Measurements from ENCODE around the gene EVPL. TPM values are rescaled to one million over a fixed set of nuclear protein-coding genes. Genes with fewer than 3 reads are reported as not detected.

Gene EVPL
- total and polyA plus RNA-seq, 2 of the 13 experiments (the other 11 are each of a cell fraction or from before 2014, with no cell fraction given): 2.1 to 8.2 TPM

GRCh38 chr17:75978938-75979704 is 48.0 kb downstream of the EVPL start, which contains the start of the genes ACOX1 and TEN1 (continued):
- TF ChIP-seq NFATC3 (CRISPR knock-in tag; IDR thresholded peaks at IDR 0.05): peak; percentile 89
- peak; percentile 79 for TF ChIP-seq TOPORS (CRISPR knock-in tag; IDR thresholded peaks at IDR 0.05)
- TF ChIP-seq MIXL1 (CRISPR knock-in tag; IDR thresholded peaks at IDR 0.05): peak; percentile 81
- TF ChIP-seq ZNF878 (CRISPR knock-in tag; IDR thresholded peaks at IDR 0.05): peak; percentile 90; the same call in 1 of the 2 replicates
- TF ChIP-seq ZNF383 (CRISPR knock-in tag; IDR thresholded peaks at IDR 0.05; ENCODE audit: borderline replicate concordance): peak; percentile 91; the same call in 1 of the 2 replicates
- peak; percentile 38; the same call in 1 of the 2 replicates for TF ChIP-seq TP53 (CRISPR knock-in tag; conservative IDR thresholded peaks at IDR 0.05)
- TF ChIP-seq ZNF513 (CRISPR knock-in tag; conservative IDR thresholded peaks at IDR 0.05): no peak
- peak; percentile 65 for TF ChIP-seq ZBTB33 (CRISPR knock-in tag; IDR thresholded peaks at IDR 0.05)
- TF ChIP-seq ARID3A (IDR thresholded peaks at IDR 0.05; ENCODE audit: low read depth, low read length): no peak
- TF ChIP-seq SOX13 (IDR thresholded peaks at IDR 0.05): peak; percentile 42; the same call in 1 of the 2 replicates
- TF ChIP-seq SOX13 (CRISPR knock-in tag; conservative IDR thresholded peaks at IDR 0.05 in 1 of 2, IDR thresholded peaks at IDR 0.05 in 1 of 2): peak in 1 of 2 experiments; percentile 74; a peak in 2 of 4 replicates
- no peak for TF ChIP-seq NONO (IDR thresholded peaks at IDR 0.05)
- peak; percentile 98 for TF ChIP-seq NONO (CRISPR knock-in tag; conservative IDR thresholded peaks at IDR 0.05)
- peak; percentile 36; the same call in 1 of the 2 replicates for TF ChIP-seq HOXD1 (CRISPR knock-in tag; IDR thresholded peaks at IDR 0.05)
- no peak for TF ChIP-seq ATRX (CRISPR knock-in tag; IDR thresholded peaks at IDR 0.05; ENCODE audit: borderline replicate concordance)
- TF ChIP-seq YY1 (IDR thresholded peaks at IDR 0.05; ENCODE audit: insufficient read depth, insufficient replicate concordance, low read depth, low read length): peak; percentile 83
- TF ChIP-seq SNAPC4 (CRISPR knock-in tag; IDR thresholded peaks at IDR 0.05): peak; percentile 89

All from HepG2 (cell line).